Measurements from ENCODE around the gene DPP10.
"Not testable (repeated sequence)": the region's sequence is repeated elsewhere in the genome, so short reads cannot be mapped to it uniquely, and the experiment has no call there.

DPP10 gene

DNA sequence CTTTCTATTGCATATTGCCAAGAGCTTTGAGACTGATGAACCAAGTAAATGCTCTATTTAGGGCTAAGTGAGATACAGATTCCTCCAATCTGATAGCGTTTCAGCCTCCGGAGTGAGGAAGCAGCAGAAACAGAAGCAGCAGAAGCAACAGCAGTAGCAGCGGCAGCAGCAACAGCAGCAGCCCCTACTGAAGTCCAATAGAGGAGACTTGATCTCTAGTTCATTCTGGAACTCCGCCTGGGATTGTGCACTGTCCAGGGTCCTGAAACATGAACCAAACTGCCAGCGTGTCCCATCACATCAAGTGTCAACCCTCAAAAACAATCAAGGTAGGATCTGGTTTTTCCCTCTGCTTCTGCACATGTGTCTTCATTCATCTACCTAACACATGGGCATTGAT, at the start of gene DPP10:
Gene DPP10, plus strand, starts transcription at position 132 of the 400 bp plus-strand sequence.
- DNase-seq: peak; percentile 46

- no peak for DNase-seq
Observed at GRCh38 chr2:114400890-114401289, 41.6 kb upstream of the DPP10 start.

- no peak for DNase-seq
Observed at GRCh38 chr2:114405247-114406116, 37.0 kb upstream of the DPP10 start.

DNA sequence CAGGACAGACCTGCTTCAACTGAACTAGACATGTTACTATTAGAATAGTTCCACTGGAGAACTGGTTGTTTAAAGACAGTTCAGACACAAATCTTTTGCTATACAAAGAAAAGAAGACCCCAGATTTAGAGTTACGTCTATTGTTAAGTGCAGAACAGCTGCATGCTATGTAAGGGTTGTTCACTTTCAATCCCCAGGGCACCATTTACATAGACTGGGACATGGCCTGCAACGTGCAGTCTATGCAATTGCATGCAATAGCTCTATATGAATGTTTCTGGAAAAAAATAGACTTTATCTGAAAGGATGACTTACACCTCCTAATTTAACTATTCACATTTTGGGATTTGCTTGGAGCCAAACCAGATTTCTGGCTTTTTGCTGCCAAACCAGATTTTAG, 36.1 kb upstream of the DPP10 start:
- DNase-seq: no peak

DNA sequence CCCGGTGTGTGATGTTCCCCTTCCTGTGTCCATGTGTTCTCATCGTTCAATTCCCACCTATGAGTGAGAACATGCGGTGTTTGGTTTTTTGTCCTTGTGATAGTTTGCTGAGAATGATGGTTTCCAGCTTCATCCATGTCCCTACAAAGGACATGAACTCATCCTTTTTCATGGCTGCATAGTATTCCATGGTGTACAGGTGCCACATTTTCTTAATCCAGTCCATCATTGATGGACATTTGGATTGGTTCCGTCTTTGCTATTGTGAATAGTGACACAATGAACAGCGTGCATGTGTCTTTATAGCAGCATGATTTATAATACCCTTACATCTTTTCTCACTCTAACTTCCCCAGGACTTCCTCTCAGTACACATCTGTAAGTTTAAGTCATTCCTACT, 35.1 kb upstream of the DPP10 start:
- not testable (repeated sequence) for DNase-seq

GRCh38 chr2:114421781-114422180, 20.7 kb upstream of the DPP10 start:
- DNase-seq: no peak

DNA sequence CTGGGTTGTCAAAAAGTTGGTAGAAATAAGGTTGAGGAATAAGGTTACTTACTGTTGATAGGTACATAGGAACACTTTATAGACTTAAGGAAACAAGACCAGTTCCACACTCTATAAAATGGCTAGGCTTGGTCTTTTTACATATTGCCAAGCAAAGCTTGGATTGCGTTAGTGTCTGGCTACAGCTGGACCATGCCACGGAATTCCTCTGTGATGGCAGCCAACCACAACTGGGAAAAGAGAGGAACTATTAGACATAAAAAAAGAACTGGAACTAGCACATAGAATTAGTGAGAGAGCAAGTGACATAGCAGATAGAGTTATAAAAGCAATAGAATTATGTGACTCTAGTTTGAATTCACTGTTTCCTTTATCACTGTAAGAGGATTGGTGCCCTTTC, 17.7 kb upstream of the DPP10 start:
- DNase-seq: no peak

DNA sequence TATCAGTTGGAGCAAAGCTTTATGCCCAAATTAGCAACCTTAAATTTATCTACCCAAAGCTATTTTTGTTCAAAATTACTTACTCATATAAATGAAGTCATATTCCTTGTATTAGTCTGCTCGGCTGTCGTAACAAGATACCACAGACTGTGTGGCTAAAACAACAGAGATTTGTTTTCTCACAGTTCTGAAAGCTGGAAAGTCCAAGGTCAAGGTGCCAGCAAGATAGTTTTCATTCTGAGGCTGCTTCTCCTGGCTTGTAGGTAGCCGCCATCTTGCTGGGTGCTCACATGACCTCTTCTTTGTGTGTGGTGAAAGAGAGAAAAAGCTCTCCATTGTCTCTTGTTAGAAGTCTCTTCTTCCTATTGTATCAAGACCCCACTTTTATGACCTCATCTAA, 15.7 kb upstream of the DPP10 start:
- no peak for DNase-seq

GRCh38 chr2:114436329-114436728, 6.1 kb upstream of the DPP10 start:
- no peak for DNase-seq

- DNase-seq: no peak
Observed at GRCh38 chr2:114446571-114446970, 4.1 kb downstream of the DPP10 start.

DNA sequence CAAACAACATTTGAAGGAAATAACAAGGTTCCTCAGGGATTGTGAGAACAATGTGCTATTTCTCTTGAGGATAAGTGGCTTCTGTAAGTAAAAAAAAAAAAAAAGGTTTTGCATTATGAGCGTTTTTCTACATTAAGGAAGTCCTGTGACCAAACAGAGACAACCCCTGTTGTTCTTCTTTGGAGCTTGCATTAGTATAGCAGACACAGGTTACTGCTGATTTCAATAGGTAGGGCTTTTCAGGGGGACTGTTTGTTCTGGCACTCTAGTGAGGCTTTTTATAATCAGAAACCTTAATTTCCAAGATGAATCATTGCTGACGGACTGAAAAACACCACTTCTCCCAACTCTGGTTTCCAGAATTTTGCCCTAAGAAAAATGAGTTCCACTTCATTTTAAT, 8.2 kb downstream of the DPP10 start:
- no peak for DNase-seq

DNA sequence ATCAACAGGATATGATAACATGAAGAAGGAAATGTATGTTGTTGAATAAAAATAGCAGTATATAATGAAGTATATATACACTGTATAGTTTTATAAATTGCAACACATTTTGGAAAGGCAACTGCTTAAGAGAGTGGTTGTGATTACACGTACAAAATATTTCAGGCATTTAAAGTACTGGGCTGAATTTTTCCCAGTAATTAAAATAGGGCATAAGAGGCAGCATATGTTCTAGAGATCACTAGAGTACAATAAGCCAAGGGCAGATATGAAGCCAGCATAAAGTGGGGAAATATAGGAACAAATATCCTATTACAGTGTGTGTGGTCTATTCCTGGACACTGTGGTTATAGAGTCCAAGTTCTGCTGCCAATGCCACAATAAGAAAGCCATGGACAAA, 14.1 kb downstream of the DPP10 start:
- no peak for DNase-seq

GRCh38 chr2:114457956-114458355, 15.5 kb downstream of the DPP10 start:
- no peak for DNase-seq

GRCh38 chr2:114461116-114461515, 18.7 kb downstream of the DPP10 start:
- no peak for DNase-seq

- no peak for DNase-seq
Observed at GRCh38 chr2:114464961-114465706, 22.7 kb downstream of the DPP10 start.

DNA sequence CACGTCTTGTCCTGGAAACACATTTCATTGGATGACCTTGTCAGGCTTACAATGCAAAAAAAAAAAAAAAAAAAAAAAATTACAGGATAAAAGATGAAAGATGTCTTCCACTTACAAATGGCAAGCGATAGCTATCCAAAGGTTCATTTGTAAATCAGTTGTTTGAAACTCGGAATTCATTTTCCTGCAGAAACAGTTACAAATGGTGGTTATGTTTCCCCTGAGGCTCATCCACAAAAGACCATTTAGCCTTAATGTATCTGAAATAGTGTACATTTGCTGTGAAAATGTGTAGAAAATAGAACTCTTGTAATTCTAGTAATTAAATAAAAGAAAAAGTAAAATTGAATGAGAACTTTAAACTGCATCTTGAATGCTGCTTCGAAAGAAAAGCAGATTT, 25.9 kb downstream of the DPP10 start:
- no peak for DNase-seq

DNA sequence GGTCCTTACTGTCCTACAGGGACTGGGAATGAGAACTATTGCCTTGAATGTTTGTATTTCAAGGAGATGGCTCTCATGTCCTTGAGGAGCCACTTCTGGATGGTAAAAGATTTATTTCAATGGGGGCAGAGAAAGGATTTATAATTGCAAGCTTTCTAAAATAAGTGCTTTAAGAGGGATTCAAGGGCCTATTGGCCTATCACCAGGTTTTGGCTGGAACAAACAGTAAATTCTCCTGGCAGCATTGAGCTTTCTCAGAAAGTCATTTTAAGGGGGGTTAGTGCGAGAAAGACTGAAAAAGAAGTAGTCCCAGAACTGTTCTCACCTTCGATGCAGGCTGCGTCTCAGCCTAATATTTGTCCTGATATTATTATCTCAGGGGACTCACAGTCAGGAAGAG, 29.8 kb downstream of the DPP10 start:
- no peak for DNase-seq

DNA sequence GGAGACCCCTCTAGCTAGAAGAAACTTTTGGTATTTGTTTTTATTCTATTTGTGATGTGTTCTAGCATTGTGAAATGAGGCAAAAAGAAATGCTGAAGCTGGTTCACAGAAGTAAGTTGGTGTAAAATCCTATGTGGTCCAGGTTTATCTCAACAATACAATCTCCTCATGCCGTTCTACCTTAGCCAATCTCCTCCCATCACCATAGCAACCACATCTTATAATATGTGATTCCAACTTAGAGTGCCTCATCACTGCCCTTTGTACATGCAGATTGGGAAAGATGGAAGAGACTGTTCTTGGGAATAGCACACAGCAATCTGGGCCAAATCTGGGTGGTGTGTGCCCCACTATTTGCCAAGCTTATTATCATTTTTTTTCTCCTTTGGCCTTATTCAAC, 30.3 kb downstream of the DPP10 start:
- no peak for DNase-seq

DNA sequence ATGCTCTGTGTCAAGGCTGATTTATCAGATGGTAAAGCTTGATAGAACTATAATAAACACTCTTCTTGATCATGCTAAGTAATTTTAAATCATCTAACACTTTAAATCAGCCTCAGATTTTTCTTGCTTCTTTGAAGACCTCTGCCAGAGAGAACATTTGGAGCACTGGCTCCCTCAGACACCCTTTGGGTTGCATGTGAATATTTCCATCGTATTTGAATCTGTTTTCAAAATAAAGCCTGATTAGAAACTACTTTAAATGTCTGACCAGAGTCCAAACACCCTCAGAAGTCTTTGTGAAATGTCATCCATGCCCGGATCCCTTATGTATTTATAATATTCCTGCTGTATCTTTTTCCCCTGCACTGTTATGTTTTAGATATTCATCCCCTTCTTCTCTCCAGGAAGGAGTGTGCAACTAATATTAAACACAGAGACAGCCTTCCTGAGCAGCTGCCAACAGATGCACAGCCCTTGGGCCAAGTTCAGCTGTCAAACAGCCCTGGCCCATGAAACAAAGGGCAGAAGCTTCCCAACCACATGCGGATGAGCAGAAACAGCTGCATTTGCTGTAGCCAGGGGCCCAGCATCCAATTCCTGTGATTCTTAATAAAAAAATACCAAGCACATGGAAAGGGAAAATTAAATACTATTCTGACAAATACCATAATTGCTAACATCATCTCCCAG, 46.5 kb downstream of the DPP10 start:
- no peak for DNase-seq

DNA sequence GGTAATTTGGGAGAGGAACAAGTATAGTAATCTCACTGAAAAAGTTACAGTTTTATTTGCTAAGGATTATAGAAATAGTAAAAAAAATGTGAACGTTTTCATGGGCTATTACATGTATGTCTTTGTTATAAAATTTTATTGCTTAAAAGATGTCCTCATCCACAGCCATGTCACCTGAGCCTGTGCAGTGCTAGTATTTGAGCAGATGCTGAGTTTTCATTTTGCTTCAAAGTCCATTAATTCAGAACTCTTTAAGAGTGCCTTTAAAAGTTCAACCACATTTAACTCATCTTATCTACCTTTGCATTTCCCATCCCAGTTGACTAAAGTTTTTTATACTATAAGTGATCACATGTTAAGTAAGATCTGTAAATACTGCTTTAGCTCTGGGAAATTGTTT, 52.6 kb downstream of the DPP10 start:
- no peak for DNase-seq

DNA sequence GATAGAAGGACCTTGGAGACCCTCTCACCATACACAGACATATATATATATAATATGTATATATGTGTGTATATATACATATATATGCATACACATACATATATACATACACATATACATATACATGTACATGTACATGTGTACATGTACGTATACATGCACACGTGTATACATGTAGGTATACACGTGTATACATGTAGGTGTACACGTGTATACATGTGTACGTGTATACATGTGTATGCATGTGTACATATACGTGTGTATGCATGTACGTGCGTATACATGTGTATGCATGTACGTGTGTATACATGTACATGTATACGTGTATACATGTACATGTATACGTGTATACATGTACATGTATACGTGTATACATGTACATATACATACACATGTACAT, 54.5 kb downstream of the DPP10 start:
- DNase-seq: no peak

DNA sequence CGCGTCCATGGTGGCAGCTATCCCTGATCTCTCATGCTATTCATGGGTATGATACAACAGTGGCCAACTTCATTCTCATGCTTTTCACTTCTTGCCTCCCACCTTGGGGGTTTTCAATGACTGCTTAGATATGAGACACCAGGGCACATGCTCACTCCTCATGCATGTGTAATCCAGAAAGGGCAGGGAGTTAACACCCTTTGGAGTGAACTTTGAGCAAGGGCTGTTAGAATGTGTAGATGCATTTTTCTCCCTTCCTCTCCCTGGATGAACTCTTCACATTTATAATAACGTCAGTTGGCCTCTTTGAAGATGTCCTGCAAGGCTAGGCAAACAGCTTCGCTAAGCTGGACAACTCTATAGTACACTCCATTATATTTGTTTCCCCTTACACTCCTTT, 56.7 kb downstream of the DPP10 start:
- DNase-seq: no peak

GRCh38 chr2:114507744-114508143, 65.3 kb downstream of the DPP10 start:
- no peak for DNase-seq

DNA sequence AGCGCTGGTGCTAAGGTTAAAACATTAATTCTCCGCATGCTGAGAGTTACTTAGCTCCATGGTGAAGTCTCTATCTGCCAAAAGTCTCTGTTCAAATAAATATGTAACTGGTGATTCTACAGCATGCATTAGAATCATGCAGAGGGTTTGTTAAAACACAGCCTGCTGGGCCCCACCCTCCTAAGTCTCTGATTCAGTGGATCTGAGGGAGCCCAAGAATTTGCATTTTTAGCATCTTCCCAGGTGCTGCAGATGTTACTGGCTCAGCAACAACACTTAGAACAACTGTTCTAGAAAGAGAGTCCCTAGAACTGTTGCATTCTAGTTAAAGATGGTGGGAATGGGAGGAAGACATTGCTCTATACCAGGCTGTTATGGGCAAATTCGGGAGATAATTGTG, 73.4 kb downstream of the DPP10 start:
- DNase-seq: no peak
